Right kidney (tissue), 1 donor: ENCODE results near the gene ZBTB44.
A peak's percentile ranks its signal among the peaks of the same experiment; 100 is the strongest.
"Not testable (repeated sequence)": the region's sequence is repeated elsewhere in the genome, so short reads cannot be mapped to it uniquely, and the experiment has no call there.

Experiments
- DNase-seq: peaks from one replicate; pipeline ENCODE4 v3.0.0-alpha.2; 2016

Gene ZBTB44

GRCh38 chr11:130249929-130250328 is 64.8 kb downstream of the ZBTB44 start:
- DNase-seq: not testable (repeated sequence)

GRCh38 chr11:130249371-130249770 is 65.3 kb downstream of the ZBTB44 start:
- no peak for DNase-seq

GRCh38 chr11:130247319-130247718 is 67.4 kb downstream of the ZBTB44 start:
- no peak for DNase-seq

- no peak for DNase-seq
These were observed 68.0 kb downstream of the ZBTB44 start for GRCh38 chr11:130246738-130247137.

GRCh38 chr11:130246270-130246669 is 68.4 kb downstream of the ZBTB44 start:
- no peak for DNase-seq

GRCh38 chr11:130245375-130245774 is 69.3 kb downstream of the ZBTB44 start:
- DNase-seq: not testable (repeated sequence)

GRCh38 chr11:130244848-130245247 is 69.9 kb downstream of the ZBTB44 start:
- no peak for DNase-seq

GRCh38 chr11:130243816-130244215 is 70.9 kb downstream of the ZBTB44 start:
- DNase-seq: no peak

GRCh38 chr11:130241713-130242112 is 73.0 kb downstream of the ZBTB44 start:
- no peak for DNase-seq

- no peak for DNase-seq
These were observed 77.3 kb downstream of the ZBTB44 start for GRCh38 chr11:130237282-130238006.

- no peak for DNase-seq
These were observed 80.4 kb downstream of the ZBTB44 start for GRCh38 chr11:130234315-130234714.

GRCh38 chr11:130233888-130234287 is 80.8 kb downstream of the ZBTB44 start:
- not testable (repeated sequence) for DNase-seq

- not testable (repeated sequence) for DNase-seq
These were observed 81.2 kb downstream of the ZBTB44 start for GRCh38 chr11:130233486-130233885.

- no peak for DNase-seq
These were observed 87.3 kb downstream of the ZBTB44 start for GRCh38 chr11:130227373-130227772.

GRCh38 chr11:130223291-130223971 is 91.3 kb downstream of the ZBTB44 start:
- no peak for DNase-seq

- DNase-seq: no peak
These were observed 94.2 kb downstream of the ZBTB44 start for GRCh38 chr11:130220311-130221035.

GRCh38 chr11:130219148-130219547 is 95.6 kb downstream of the ZBTB44 start:
- DNase-seq: no peak

GRCh38 chr11:130218501-130219070 is 96.1 kb downstream of the ZBTB44 start:
- DNase-seq: no peak

- no peak for DNase-seq
These were observed 97.3 kb downstream of the ZBTB44 start for GRCh38 chr11:130217133-130218031.

GRCh38 chr11:130216591-130217132 is 98.1 kb downstream of the ZBTB44 start:
- DNase-seq: peak; percentile 15

GRCh38 chr11:130216221-130216550 is 98.5 kb downstream of the ZBTB44 start:
- DNase-seq: no peak
